ENCODE results near the gene PLA2G6. TPM values are rescaled to one million over a fixed set of nuclear protein-coding genes. Genes with fewer than 3 reads are reported as not detected.

PLA2G6 gene
- total and polyA plus RNA-seq, 9 of the 15 experiments (the other 6 are each of a cell fraction or from before 2014, with no cell fraction given) = 0.11 to 12.2 (median 9.7) TPM

DNA sequence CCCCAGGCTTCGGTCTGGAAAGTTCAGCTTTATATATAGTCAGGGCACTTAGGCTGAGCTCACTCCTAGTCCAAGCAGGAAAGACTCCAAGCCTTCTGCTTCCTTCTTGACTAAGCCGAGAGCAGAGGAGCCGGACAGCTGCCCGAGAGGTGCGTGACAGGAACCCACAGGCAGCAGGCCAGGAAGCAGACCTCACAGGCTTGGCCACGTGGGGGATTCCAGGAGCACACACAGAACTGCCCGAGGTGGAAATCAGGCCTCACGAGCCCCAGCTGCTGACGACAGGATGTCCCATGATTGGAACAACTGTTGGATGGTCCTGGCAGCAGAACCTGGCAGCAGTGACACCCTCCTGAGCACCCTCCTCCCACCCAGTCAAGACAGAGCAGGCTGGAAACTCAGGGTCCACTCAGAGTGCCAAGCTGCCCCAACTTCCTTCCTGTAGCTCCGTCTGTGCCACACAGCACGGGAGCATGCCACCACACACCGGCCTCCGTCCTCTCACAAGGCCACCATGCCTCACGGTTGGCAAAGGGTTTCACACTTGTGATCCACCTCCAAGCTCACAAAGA is 5.4 kb downstream of the PLA2G6 start (continued):
- TF ChIP-seq, protein P1, sequence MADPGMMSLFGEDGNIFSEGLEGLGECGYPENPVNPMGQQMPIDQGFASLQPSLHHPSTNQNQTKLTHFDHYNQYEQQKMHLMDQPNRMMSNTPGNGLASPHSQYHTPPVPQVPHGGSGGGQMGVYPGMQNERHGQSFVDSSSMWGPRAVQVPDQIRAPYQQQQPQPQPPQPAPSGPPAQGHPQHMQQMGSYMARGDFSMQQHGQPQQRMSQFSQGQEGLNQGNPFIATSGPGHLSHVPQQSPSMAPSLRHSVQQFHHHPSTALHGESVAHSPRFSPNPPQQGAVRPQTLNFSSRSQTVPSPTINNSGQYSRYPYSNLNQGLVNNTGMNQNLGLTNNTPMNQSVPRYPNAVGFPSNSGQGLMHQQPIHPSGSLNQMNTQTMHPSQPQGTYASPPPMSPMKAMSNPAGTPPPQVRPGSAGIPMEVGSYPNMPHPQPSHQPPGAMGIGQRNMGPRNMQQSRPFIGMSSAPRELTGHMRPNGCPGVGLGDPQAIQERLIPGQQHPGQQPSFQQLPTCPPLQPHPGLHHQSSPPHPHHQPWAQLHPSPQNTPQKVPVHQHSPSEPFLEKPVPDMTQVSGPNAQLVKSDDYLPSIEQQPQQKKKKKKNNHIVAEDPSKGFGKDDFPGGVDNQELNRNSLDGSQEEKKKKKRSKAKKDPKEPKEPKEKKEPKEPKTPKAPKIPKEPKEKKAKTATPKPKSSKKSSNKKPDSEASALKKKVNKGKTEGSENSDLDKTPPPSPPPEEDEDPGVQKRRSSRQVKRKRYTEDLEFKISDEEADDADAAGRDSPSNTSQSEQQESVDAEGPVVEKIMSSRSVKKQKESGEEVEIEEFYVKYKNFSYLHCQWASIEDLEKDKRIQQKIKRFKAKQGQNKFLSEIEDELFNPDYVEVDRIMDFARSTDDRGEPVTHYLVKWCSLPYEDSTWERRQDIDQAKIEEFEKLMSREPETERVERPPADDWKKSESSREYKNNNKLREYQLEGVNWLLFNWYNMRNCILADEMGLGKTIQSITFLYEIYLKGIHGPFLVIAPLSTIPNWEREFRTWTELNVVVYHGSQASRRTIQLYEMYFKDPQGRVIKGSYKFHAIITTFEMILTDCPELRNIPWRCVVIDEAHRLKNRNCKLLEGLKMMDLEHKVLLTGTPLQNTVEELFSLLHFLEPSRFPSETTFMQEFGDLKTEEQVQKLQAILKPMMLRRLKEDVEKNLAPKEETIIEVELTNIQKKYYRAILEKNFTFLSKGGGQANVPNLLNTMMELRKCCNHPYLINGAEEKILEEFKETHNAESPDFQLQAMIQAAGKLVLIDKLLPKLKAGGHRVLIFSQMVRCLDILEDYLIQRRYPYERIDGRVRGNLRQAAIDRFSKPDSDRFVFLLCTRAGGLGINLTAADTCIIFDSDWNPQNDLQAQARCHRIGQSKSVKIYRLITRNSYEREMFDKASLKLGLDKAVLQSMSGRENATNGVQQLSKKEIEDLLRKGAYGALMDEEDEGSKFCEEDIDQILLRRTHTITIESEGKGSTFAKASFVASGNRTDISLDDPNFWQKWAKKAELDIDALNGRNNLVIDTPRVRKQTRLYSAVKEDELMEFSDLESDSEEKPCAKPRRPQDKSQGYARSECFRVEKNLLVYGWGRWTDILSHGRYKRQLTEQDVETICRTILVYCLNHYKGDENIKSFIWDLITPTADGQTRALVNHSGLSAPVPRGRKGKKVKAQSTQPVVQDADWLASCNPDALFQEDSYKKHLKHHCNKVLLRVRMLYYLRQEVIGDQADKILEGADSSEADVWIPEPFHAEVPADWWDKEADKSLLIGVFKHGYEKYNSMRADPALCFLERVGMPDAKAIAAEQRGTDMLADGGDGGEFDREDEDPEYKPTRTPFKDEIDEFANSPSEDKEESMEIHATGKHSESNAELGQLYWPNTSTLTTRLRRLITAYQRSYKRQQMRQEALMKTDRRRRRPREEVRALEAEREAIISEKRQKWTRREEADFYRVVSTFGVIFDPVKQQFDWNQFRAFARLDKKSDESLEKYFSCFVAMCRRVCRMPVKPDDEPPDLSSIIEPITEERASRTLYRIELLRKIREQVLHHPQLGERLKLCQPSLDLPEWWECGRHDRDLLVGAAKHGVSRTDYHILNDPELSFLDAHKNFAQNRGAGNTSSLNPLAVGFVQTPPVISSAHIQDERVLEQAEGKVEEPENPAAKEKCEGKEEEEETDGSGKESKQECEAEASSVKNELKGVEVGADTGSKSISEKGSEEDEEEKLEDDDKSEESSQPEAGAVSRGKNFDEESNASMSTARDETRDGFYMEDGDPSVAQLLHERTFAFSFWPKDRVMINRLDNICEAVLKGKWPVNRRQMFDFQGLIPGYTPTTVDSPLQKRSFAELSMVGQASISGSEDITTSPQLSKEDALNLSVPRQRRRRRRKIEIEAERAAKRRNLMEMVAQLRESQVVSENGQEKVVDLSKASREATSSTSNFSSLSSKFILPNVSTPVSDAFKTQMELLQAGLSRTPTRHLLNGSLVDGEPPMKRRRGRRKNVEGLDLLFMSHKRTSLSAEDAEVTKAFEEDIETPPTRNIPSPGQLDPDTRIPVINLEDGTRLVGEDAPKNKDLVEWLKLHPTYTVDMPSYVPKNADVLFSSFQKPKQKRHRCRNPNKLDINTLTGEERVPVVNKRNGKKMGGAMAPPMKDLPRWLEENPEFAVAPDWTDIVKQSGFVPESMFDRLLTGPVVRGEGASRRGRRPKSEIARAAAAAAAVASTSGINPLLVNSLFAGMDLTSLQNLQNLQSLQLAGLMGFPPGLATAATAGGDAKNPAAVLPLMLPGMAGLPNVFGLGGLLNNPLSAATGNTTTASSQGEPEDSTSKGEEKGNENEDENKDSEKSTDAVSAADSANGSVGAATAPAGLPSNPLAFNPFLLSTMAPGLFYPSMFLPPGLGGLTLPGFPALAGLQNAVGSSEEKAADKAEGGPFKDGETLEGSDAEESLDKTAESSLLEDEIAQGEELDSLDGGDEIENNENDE (IDR thresholded peaks at IDR 0.05; ENCODE audit: low read depth, low read length) = no peak
- TF ChIP-seq, protein P2, sequence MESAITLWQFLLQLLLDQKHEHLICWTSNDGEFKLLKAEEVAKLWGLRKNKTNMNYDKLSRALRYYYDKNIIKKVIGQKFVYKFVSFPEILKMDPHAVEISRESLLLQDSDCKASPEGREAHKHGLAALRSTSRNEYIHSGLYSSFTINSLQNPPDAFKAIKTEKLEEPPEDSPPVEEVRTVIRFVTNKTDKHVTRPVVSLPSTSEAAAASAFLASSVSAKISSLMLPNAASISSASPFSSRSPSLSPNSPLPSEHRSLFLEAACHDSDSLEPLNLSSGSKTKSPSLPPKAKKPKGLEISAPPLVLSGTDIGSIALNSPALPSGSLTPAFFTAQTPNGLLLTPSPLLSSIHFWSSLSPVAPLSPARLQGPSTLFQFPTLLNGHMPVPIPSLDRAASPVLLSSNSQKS (CRISPR knock-in tag; IDR thresholded peaks at IDR 0.05) = no peak
- no peak for TF ChIP-seq TFAM (CRISPR knock-in tag; conservative IDR thresholded peaks at IDR 0.05)

All from K562 (cell line).